K562 treated with DMSO at 1 percent for 24 hours (cell line): ENCODE measurements around the gene RND1. TPM values are rescaled to one million over a fixed set of nuclear protein-coding genes. Genes with fewer than 3 reads are reported as not detected.

ENCODE experiments used
- total RNA-seq: library from RNA; unstranded; fragments of 300-600 nt; gene quantifications from 2 replicates; pipeline ENCODE4 v1.2.3, GENCODE V29; 2022; ENCODE audit warnings: low read depth; ENCODE audit not compliant: insufficient read depth

The RND1 gene
- total RNA-seq = 2.8 TPM in 2 replicates

GRCh38 chr12:48865281-48866051, at the start of gene RND1:
Gene RND1 (minus strand): TSS chr12:48865870. CDS start chr12:48865767, 103 bp downstream.

DNA sequence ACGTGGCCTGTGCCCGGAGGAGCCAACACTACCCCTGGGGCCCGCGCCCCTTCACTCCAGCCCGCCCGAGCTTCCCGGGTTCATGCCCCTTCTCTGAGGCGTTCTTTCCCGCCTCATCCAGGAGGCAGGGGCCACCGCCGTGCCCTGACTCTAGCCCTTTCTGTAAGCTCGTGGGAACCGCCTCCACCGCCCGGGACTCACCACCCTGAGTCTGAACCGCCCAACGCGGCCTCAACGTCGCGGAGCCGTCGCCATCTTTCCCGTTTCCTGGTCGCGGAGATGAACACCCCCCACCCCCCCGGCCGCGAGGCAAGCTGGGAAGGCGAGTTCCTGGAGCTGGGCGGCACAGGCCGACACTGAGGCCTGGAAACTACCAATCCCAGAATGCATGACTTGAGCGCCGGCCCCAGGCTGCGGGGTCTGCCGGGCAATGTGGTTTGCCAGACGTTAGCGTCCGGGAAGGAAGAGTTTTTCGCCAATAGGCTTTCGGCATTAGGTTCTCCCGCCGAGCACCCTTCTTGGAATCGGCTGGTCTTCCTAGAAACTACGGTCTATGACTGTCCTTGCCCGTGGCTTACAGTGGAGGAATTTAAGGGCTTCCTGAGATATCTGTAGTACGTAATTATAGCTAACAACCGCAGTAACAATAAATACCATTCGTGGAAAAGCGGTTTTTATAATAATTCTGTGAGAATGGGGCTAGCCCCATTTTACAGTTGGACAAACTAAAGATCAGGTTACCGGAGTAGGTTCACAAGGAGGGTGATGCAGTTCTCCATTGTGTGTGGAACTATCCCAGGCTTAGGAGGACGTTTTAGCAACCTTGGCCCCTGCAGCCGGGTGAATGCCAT, 13.6 kb downstream of the RND1 start, which contains the start of gene DDX23:
Gene DDX23, minus strand, starts transcription at position 281 of the 851 bp plus-strand sequence. CDS start 6,381 bp downstream, outside the sequence.

DNA sequence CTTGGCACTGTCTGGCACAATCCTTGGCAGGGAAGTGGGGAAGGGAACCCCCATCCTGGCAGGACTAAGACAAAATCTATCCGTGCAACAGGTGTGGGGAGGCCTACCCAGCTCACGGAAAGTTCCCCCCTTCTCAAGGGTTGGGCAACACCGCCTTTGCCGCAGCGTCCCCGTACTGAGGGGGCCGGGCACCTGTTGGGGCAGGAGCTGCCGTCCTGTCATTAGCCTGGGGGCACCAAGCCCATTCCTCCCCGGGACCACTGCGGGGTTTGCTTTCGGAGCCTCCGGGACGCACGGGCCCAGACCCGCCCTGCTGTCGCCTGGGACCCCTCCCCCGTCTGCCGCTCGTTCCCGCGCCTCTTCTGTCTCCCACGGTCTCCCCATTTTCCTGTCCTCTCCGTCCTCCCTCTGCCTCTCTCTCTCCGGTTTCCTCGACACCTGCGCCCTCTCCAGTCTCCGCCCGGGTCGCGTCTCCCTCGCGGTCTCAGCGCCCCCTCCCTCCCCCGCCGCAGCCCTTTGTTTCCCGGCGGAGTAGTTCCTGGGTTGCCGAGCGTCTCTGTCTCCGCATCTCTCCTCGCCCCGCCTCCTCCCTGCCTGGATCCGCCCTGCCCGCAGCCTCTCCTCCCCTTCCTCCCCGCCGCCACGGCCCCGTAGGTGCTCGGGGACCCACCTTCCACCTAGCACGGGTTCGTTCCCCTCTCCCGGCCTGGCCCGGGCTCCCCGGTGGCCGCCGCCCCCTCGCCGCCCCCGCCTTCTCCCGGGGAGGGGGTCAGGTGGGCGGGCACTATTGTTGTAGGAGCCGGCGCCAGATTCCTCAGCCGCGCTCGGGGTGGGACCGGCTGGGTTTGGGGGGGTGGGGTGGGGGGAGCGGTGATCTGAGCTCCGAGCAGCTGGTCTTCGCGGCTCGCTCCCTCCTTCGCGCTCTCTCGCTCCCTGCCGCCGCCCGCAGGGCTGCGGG, 47.5 kb downstream of the RND1 start, which contains the start of gene CACNB3:
Gene CACNB3, plus strand, starts transcription at position 624 of the 958 bp plus-strand sequence. CDS start 434 bp downstream, outside the sequence.

Other genes with a start within 250 kb of the RND1 start
- gene KANSL2, start 183.6 kb downstream of the RND1 start, total RNA-seq = 25.2 and 31.1 TPM in 2 replicates
- 9.2 and 10.8 TPM in 2 replicates for gene CCNT1, start 149.2 kb downstream of the RND1 start, total RNA-seq
- 1.2 and 1.9 TPM in 2 replicates for gene ADCY6, start 76.8 kb downstream of the RND1 start, total RNA-seq
- 2.5 TPM in 2 replicates for gene CACNB3, start 47.4 kb downstream of the RND1 start, total RNA-seq
- gene DDX23, start 13.7 kb downstream of the RND1 start, total RNA-seq = 80.9 and 83.0 TPM in 2 replicates
- gene FKBP11, start 59.6 kb upstream of the RND1 start, total RNA-seq = 3.8 and 4.3 TPM in 2 replicates
- 93.5 and 100 TPM in 2 replicates for gene ARF3, start 91.6 kb upstream of the RND1 start, total RNA-seq
- gene WNT10B, start 105.9 kb upstream of the RND1 start, total RNA-seq = 0.36 and 1.3 TPM in 2 replicates
- not detected in 2 replicates for gene WNT1, start 112.5 kb upstream of the RND1 start, total RNA-seq
- gene DDN, start 133.5 kb upstream of the RND1 start, total RNA-seq = 0.63 and 0.68 TPM in 2 replicates
- gene PRKAG1, start 152.9 kb upstream of the RND1 start, total RNA-seq = 65.8 and 65.9 TPM in 2 replicates
- gene KMT2D, start 194.9 kb upstream of the RND1 start, total RNA-seq = 37.3 and 38.9 TPM in 2 replicates
- gene RHEBL1, start 204.1 kb upstream of the RND1 start, total RNA-seq = 21.6 and 22.2 TPM in 2 replicates
- gene DHH, start 228.9 kb upstream of the RND1 start, total RNA-seq = 1.3 and 2.4 TPM in 2 replicates
- gene LMBR1L, start 245.0 kb upstream of the RND1 start, total RNA-seq = 37.0 and 40.5 TPM in 2 replicates